PC-9 (cell line): ENCODE results near the gene TAS1R2.
A peak's percentile ranks its signal among the peaks of the same experiment; 100 is the strongest.

Source experiments
- EZH2 ChIP-seq: fragments of 200-600 bp; sonication (generic); IDR thresholded peaks from 2 replicates; pipeline ENCODE4 v1.8.0; 2017; ENCODE audit warnings: antibody characterized with exemption, low read depth
- TF ChIP-seq, protein P1 (sequence below): fragments of 200-600 bp; sonication (generic); conservative IDR thresholded peaks from 2 replicates; pipeline ENCODE4 v1.6.1; 2017; ENCODE audit warnings: mixed run types, antibody characterized with exemption, mild to moderate bottlenecking, moderate library complexity

DNA sequence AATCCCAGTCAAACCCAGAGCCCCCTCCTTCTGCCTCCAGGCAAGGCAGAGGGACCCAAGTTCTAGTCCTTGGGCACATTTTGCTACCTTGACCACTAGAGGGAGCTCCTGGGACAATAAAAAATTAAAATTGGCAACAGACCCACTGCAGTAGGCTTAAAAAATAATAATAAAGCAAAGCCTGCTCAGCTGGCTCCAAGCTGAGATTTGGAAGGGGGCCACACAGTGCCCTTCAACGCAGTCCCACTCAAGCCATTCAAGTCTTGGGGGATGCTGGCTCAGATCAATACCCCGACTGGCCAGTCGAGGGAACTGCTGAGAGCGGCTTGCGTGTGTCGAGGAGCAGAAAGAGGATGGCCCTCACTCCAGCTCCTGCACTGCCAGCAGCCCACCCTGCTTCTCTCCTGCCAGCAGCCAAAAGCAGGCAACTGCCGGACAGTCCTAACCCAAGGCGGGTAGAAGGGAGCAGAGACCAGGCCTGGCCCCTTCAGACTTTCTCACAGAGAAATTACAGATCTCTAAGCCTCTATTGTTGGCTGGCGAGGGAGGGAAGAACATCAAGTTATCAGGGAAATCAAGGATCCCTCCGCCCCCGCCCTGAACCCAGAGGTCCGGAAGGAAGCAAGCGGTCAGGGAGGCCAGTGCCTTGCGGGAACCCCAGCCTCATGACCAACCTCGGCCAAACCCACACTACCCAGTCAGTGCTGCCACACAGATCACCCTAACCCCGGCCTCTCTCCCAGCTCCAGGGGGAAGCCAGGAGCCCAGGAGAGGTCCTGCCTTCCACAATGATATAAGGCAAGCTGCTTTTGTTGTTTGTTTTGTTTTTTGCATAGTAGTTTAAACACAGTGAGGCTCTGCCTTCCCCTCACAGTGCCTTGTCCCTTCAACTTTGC is 47.8 kb upstream of the TAS1R2 start:
- TF ChIP-seq, protein P1, sequence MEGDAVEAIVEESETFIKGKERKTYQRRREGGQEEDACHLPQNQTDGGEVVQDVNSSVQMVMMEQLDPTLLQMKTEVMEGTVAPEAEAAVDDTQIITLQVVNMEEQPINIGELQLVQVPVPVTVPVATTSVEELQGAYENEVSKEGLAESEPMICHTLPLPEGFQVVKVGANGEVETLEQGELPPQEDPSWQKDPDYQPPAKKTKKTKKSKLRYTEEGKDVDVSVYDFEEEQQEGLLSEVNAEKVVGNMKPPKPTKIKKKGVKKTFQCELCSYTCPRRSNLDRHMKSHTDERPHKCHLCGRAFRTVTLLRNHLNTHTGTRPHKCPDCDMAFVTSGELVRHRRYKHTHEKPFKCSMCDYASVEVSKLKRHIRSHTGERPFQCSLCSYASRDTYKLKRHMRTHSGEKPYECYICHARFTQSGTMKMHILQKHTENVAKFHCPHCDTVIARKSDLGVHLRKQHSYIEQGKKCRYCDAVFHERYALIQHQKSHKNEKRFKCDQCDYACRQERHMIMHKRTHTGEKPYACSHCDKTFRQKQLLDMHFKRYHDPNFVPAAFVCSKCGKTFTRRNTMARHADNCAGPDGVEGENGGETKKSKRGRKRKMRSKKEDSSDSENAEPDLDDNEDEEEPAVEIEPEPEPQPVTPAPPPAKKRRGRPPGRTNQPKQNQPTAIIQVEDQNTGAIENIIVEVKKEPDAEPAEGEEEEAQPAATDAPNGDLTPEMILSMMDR, result peak; percentile 89
- TF ChIP-seq EZH2, result no peak
